BLaER1 (cell line): Measurements from ENCODE around the gene PLA2G4F.

Source experiments
- H3K27ac ChIP-seq: shearing (Covaris generic); formaldehyde crosslinking; 2 replicates; pipeline ENCODE4 v1.8.1; 2022
- H3K27me3 ChIP-seq: shearing (Covaris generic); formaldehyde crosslinking; 2 replicates; pipeline ENCODE4 v1.8.1; 2022
- H3K36me3 ChIP-seq: shearing (Covaris generic); formaldehyde crosslinking; 2 replicates; pipeline ENCODE4 v1.8.1; 2022
- H3K4me1 ChIP-seq: shearing (Covaris generic); formaldehyde crosslinking; 2 replicates; pipeline ENCODE4 v1.8.1; 2022
- H3K4me2 ChIP-seq: shearing (Covaris generic); formaldehyde crosslinking; 2 replicates; pipeline ENCODE4 v1.8.1; 2022
- H3K4me3 ChIP-seq: shearing (Covaris generic); formaldehyde crosslinking; 2 replicates; pipeline ENCODE4 v1.8.1; 2022
- H3K9ac ChIP-seq: shearing (Covaris generic); formaldehyde crosslinking; 2 replicates; pipeline ENCODE4 v1.8.1; 2022
- H3K9me3 ChIP-seq: shearing (Covaris generic); formaldehyde crosslinking; 2 replicates; pipeline ENCODE4 v1.8.1; 2022
- H4K20me1 ChIP-seq: shearing (Covaris generic); formaldehyde crosslinking; 2 replicates; pipeline ENCODE4 v1.8.1; 2022
- Cebpa-rat ChIP-seq: shearing (Covaris generic); IDR thresholded peaks from 2 replicates; pipeline ENCODE4 v1.8.1; 2022

Gene PLA2G4F

GRCh38 chr15:42154212-42154941, 2.1 kb downstream of the PLA2G4F start:
- Histone ChIP-seq H3K4me2 (no peak overlapping the region), H4K20me1 (no peaks in the 10 kb centered on the region), H3K4me3 (no peak overlapping the region), H3K27me3 (no peaks in the 10 kb centered on the region), H3K4me1 (no peaks in the 10 kb centered on the region), H3K9ac (no peak overlapping the region), H3K9me3 (no peaks in the 10 kb centered on the region), H3K36me3 (peaks cover 13% of the 10 kb centered on the region), H3K27ac (no peak overlapping the region)
- no peak for TF ChIP-seq Cebpa-rat

GRCh38 chr15:42153874-42154211, 2.6 kb downstream of the PLA2G4F start:
- no peak for TF ChIP-seq Cebpa-rat
- Histone ChIP-seq H3K36me3 (peaks cover 8% of the 10 kb centered on the region), H3K9me3 (no peaks in the 10 kb centered on the region), H4K20me1 (no peaks in the 10 kb centered on the region), H3K9ac (no peak overlapping the region), H3K4me3 (no peak overlapping the region), H3K4me1 (no peaks in the 10 kb centered on the region), H3K27ac (no peak overlapping the region), H3K4me2 (no peak overlapping the region), H3K27me3 (no peaks in the 10 kb centered on the region)

- no peaks in the 10 kb centered on the region for H3K27me3 ChIP-seq
- H3K4me2 ChIP-seq = no peak overlapping the region
- no peaks in the 10 kb centered on the region for H3K4me1 ChIP-seq
- H3K9ac ChIP-seq = no peak overlapping the region
- no peak overlapping the region for H3K4me3 ChIP-seq
- no peak overlapping the region for H3K27ac ChIP-seq
- no peak for TF ChIP-seq Cebpa-rat
- H4K20me1 ChIP-seq = no peaks in the 10 kb centered on the region
- no peaks in the 10 kb centered on the region for H3K9me3 ChIP-seq
- H3K36me3 ChIP-seq = 0 out of 2 replicates have a peak, but pooled peaks cover under 1% of the 10 kb centered on the region
Observed at GRCh38 chr15:42152921-42153698, 3.3 kb downstream of the PLA2G4F start.

- no peak overlapping the region for H3K27ac ChIP-seq
- no peak overlapping the region for H3K4me2 ChIP-seq
- H3K4me1 ChIP-seq = no peaks in the 10 kb centered on the region
- H3K4me3 ChIP-seq = no peak overlapping the region
- no peaks in the 10 kb centered on the region for H3K27me3 ChIP-seq
- no peaks in the 10 kb centered on the region for H3K9me3 ChIP-seq
- H4K20me1 ChIP-seq = no peaks in the 10 kb centered on the region
- TF ChIP-seq Cebpa-rat = no peak
- no peaks in the 10 kb centered on the region for H3K36me3 ChIP-seq
- no peak overlapping the region for H3K9ac ChIP-seq
Observed at GRCh38 chr15:42152196-42152920, 4.1 kb downstream of the PLA2G4F start.

GRCh38 chr15:42151736-42152135, 4.7 kb downstream of the PLA2G4F start:
- H3K27ac ChIP-seq = no peak overlapping the region
- H3K4me1 ChIP-seq = no peaks in the 10 kb centered on the region
- TF ChIP-seq Cebpa-rat = no peak
- no peaks in the 10 kb centered on the region for H3K27me3 ChIP-seq
- H4K20me1 ChIP-seq = no peaks in the 10 kb centered on the region
- no peak overlapping the region for H3K4me3 ChIP-seq
- no peaks in the 10 kb centered on the region for H3K36me3 ChIP-seq
- H3K4me2 ChIP-seq = no peak overlapping the region
- no peaks in the 10 kb centered on the region for H3K9me3 ChIP-seq
- H3K9ac ChIP-seq = no peak overlapping the region

GRCh38 chr15:42151141-42151561, 5.3 kb downstream of the PLA2G4F start:
- Histone ChIP-seq H3K27ac (no peak overlapping the region), H3K9me3 (no peaks in the 10 kb centered on the region), H3K4me3 (no peak overlapping the region), H3K9ac (no peak overlapping the region), H3K27me3 (no peaks in the 10 kb centered on the region), H3K36me3 (no peaks in the 10 kb centered on the region), H3K4me2 (no peak overlapping the region), H4K20me1 (no peaks in the 10 kb centered on the region), H3K4me1 (no peaks in the 10 kb centered on the region)
- TF ChIP-seq Cebpa-rat = no peak

- no peak for TF ChIP-seq Cebpa-rat
- Histone ChIP-seq H3K9ac (no peak overlapping the region), H3K27me3 (no peaks in the 10 kb centered on the region), H3K9me3 (no peaks in the 10 kb centered on the region), H3K27ac (no peak overlapping the region), H4K20me1 (no peaks in the 10 kb centered on the region), H3K4me3 (no peak overlapping the region), H3K4me1 (no peaks in the 10 kb centered on the region), H3K4me2 (no peak overlapping the region), H3K36me3 (no peaks in the 10 kb centered on the region)
Observed at GRCh38 chr15:42150219-42150970, 6.0 kb downstream of the PLA2G4F start.

- Histone ChIP-seq H4K20me1 (no peaks in the 10 kb centered on the region), H3K36me3 (no peaks in the 10 kb centered on the region), H3K4me2 (no peak overlapping the region), H3K27ac (no peak overlapping the region), H3K27me3 (no peaks in the 10 kb centered on the region), H3K4me3 (no peak overlapping the region), H3K9ac (no peak overlapping the region), H3K4me1 (no peaks in the 10 kb centered on the region), H3K9me3 (no peaks in the 10 kb centered on the region)
- no peak for TF ChIP-seq Cebpa-rat
Observed at GRCh38 chr15:42149493-42150218, 6.8 kb downstream of the PLA2G4F start.

GRCh38 chr15:42148808-42149492, 7.5 kb downstream of the PLA2G4F start:
- no peak overlapping the region for H3K4me3 ChIP-seq
- no peak overlapping the region for H3K9ac ChIP-seq
- no peaks in the 10 kb centered on the region for H4K20me1 ChIP-seq
- TF ChIP-seq Cebpa-rat = no peak
- H3K4me2 ChIP-seq = no peak overlapping the region
- H3K36me3 ChIP-seq = no peaks in the 10 kb centered on the region
- H3K27ac ChIP-seq = no peak overlapping the region
- no peaks in the 10 kb centered on the region for H3K9me3 ChIP-seq
- H3K4me1 ChIP-seq = no peaks in the 10 kb centered on the region
- H3K27me3 ChIP-seq = no peaks in the 10 kb centered on the region
